Measurements from ENCODE around the gene KCNG1. TPM values are rescaled to one million over a fixed set of nuclear protein-coding genes. Genes with fewer than 3 reads are reported as not detected.
"Not testable (repeated sequence)": the region's sequence is repeated elsewhere in the genome, so short reads cannot be mapped to it uniquely, and the experiment has no call there.

Gene KCNG1
- total RNA-seq, 1 donor from 2014 or later, result 4.4 TPM

DNA sequence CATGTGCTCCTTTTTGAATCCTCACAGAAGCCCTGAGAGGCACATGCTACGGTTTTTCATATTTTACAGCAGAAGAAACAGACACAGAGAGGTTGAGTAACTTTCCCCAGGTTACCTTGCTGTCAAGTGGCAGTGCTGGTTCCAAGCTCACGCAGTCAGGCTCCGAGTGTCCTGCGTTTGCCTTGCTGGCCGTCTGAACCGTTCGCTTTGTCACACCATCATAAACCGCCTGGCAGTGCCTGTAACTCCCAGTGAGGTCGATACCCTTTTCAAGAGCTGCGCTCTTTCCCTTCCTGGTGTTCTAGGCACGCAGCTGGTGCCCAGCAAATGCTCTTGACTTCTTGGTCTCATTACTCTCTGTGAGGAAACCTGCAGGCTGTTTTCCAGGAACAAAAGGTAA is 31.3 kb upstream of the KCNG1 start:
- Mint-ChIP-seq H3K4me3 (ENCODE audit: unreplicated experiment) (no peak overlapping the region), H3K36me3 (ENCODE audit: low read depth, unreplicated experiment) (no peaks in the 10 kb centered on the region), H3K27ac (ENCODE audit: unreplicated experiment) (no peak overlapping the region), H3K27me3 (ENCODE audit: unreplicated experiment) (peaks cover 3% of the 10 kb centered on the region), H3K4me1 (ENCODE audit: unreplicated experiment) (peaks cover 18% of the 10 kb centered on the region), H3K9me3 (ENCODE audit: unreplicated experiment) (no peaks in the 10 kb centered on the region)
- no peak for DNase-seq (ENCODE audit: low spot score)
- TF ChIP-seq, protein P1, sequence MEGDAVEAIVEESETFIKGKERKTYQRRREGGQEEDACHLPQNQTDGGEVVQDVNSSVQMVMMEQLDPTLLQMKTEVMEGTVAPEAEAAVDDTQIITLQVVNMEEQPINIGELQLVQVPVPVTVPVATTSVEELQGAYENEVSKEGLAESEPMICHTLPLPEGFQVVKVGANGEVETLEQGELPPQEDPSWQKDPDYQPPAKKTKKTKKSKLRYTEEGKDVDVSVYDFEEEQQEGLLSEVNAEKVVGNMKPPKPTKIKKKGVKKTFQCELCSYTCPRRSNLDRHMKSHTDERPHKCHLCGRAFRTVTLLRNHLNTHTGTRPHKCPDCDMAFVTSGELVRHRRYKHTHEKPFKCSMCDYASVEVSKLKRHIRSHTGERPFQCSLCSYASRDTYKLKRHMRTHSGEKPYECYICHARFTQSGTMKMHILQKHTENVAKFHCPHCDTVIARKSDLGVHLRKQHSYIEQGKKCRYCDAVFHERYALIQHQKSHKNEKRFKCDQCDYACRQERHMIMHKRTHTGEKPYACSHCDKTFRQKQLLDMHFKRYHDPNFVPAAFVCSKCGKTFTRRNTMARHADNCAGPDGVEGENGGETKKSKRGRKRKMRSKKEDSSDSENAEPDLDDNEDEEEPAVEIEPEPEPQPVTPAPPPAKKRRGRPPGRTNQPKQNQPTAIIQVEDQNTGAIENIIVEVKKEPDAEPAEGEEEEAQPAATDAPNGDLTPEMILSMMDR (IDR thresholded peaks at IDR 0.05; ENCODE audit: unreplicated experiment), result no peak

DNA sequence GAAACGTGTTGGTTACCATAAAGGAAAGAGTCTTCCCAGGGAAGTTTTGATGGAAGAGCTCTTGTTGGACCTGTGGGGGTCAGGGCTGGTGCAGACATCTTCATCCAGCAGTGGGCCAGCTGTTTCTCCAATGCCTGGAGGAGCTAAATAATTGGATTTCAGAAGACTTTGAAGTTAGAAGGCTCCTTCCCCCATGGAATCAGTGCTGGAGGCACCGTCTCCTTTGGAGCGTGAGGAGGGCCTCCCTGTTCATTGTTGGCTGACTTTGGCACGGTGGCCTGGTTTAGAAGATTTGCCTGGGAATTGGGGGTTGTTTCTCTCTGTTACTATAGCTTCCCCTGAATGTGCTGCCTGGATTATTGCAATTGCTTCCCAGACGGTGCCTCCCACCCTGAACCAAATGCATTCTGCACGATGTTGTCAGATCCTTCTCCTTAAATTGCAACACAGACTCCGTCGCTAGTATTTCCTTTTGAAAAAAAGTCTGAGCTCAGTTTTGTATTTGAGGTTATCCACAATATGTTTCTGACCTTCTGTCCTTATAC is 27.7 kb upstream of the KCNG1 start:
- peaks cover 3% of the 10 kb centered on the region for H3K27me3 Mint-ChIP-seq (ENCODE audit: unreplicated experiment)
- H3K27ac Mint-ChIP-seq (ENCODE audit: unreplicated experiment), result no peak overlapping the region
- H3K9me3 Mint-ChIP-seq (ENCODE audit: unreplicated experiment), result no peaks in the 10 kb centered on the region
- no peak for DNase-seq (ENCODE audit: low spot score)
- TF ChIP-seq, protein P1 (IDR thresholded peaks at IDR 0.05; ENCODE audit: unreplicated experiment), result no peak
- peaks cover 18% of the 10 kb centered on the region for H3K4me1 Mint-ChIP-seq (ENCODE audit: unreplicated experiment)
- H3K36me3 Mint-ChIP-seq (ENCODE audit: low read depth, unreplicated experiment), result no peaks in the 10 kb centered on the region
- no peak overlapping the region for H3K4me3 Mint-ChIP-seq (ENCODE audit: unreplicated experiment)

DNA sequence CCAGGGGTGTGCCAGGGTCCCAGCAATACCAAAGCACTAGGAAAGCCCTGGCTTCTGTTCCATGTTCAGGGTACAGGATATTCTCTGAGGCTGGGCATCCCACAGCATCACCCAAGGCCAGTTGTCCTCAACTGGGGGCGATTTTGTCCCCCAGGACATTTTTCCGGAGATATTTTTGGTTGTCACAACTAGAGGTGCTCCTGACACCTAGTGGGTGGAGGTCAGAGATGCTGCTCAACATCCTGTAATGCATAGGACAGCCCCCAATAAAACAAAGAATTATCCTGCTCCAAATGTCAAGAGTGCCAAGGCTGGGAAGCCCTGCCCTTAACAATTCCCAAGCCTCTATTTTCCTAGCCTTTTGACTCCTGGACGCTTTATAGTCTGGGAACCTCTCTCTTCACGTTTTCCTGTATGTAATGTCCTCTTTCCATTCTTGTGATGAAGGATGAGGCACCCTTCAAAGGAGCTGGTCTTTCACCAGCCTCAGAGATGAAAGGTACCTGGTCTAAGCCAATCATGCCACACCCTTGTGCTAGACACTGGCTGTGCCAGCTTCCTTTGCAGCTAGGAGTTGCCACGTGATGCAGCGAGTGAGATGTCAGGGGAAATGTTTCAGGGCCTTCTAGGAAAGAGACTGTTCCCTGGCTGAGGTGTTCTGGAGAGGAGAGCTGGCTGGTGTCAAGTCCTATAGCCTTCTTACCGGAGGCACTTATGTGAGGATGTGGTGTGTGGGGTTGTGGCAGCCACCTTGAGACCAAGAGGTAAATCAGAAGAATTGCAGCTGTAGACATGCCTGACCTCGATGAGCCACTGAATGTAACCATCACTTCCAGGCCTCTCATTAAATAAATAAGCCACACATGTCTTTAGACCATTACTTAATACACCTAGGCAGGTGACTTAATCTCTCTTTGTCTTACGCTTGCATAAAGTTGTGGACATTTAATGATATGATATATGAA is 23.4 kb upstream of the KCNG1 start:
- Mint-ChIP-seq H3K27ac (ENCODE audit: unreplicated experiment) (no peak overlapping the region), H3K27me3 (ENCODE audit: unreplicated experiment) (peaks cover 1% of the 10 kb centered on the region), H3K36me3 (ENCODE audit: low read depth, unreplicated experiment) (no peaks in the 10 kb centered on the region), H3K9me3 (ENCODE audit: unreplicated experiment) (no peaks in the 10 kb centered on the region), H3K4me3 (ENCODE audit: unreplicated experiment) (no peak overlapping the region), H3K4me1 (ENCODE audit: unreplicated experiment) (peaks cover 6% of the 10 kb centered on the region)
- DNase-seq (ENCODE audit: low spot score), result no peak
- TF ChIP-seq, protein P1 (IDR thresholded peaks at IDR 0.05; ENCODE audit: unreplicated experiment), result no peak

DNA sequence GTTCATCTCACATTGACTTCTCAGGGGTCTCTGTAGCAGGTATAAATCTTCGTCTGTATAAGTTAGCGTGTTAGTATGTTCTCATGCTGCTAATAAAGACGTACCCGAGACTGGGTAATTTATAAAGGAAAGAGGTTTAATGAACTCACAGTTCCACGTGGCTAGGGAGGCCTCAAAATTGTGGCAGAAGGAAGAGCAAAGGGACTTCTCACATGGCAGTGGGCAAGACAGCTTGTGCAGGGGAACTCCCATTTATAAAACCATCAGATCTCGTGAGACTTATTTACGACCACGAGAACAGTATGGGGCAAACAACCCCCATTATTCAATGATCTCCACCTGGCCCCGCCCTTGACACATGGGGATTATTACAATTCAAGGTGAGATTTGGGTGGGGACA is 22.6 kb upstream of the KCNG1 start:
- not testable (repeated sequence) for DNase-seq (ENCODE audit: low spot score); H3K9me3 Mint-ChIP-seq (ENCODE audit: unreplicated experiment); H3K27me3 Mint-ChIP-seq (ENCODE audit: unreplicated experiment); H3K4me1 Mint-ChIP-seq (ENCODE audit: unreplicated experiment); H3K4me3 Mint-ChIP-seq (ENCODE audit: unreplicated experiment); H3K27ac Mint-ChIP-seq (ENCODE audit: unreplicated experiment); H3K36me3 Mint-ChIP-seq (ENCODE audit: low read depth, unreplicated experiment)

DNA sequence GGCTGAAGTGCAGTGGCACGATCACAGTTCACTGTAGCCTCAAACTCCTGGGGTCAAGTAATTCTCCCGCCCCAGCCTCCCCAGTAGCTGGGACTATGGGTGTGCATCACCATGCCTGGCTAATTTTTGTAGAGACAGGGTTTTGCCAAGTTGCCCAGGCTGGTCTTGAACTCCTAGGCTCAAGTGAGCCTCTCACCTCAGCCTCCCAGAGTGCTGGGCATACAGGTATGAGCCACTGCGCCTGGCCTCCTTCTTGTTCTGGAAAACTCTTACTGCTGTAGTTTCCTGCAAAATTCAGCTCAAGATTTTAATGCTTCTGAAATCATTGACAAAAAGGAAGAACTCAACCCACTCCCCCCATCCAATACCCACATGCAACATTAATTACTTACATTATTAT is 21.9 kb upstream of the KCNG1 start:
- no peaks in the 10 kb centered on the region for H3K4me1 Mint-ChIP-seq (ENCODE audit: unreplicated experiment)
- TF ChIP-seq, protein P1 (IDR thresholded peaks at IDR 0.05; ENCODE audit: unreplicated experiment), result no peak

More for the DNA sequence above, 21.9 kb upstream of the KCNG1 start:
- DNase-seq (ENCODE audit: low spot score), result no peak
- Mint-ChIP-seq H3K27me3 (ENCODE audit: unreplicated experiment) (peaks cover 1% of the 10 kb centered on the region), H3K27ac (ENCODE audit: unreplicated experiment) (no peak overlapping the region), H3K9me3 (ENCODE audit: unreplicated experiment) (no peaks in the 10 kb centered on the region), H3K36me3 (ENCODE audit: low read depth, unreplicated experiment) (no peaks in the 10 kb centered on the region), H3K4me3 (ENCODE audit: unreplicated experiment) (no peak overlapping the region)

All from endothelial cell (in vitro differentiated cells).